Measurements from ENCODE around the gene ILK.

DNA sequence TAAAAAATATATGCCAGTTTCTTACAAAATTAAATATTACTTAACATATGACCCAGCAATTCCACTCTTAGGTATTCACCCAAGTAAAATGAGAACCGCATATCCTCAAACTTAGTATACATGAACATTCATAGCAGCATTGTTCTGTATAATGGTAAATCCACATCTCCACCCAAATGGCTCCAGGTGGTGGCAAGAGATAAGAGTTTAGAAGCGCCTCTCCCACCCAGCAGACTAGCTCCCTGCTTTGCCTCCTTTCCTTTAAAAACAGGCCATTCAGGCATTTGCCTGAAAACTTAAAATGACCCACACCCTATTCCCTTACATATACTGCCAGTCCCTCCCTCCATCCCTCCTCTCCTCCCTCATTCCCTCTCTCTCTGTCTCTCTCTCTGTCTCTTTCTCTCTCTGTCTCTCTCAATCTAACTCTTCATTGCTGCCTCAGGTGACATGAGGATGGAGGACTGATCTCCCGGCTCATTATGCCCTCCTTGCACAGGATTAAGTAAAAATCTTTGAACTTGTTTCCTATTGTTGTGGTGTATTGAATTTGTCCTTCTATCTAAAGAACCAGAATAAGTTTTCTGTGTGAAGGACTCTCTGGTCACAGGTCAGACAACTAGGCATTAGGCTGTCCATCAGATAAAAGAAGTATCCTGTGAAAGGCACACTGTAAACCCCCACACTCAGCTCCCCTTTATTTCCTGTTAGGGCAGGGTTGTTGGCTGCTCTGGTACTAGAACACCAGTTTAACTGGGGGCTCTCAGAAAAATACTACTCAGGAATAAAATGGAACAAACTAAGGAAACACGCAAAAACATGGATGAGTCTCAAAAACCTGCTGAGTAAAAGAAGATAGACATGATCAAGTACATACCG, 48.5 kb upstream of the ILK start:
- TF ChIP-seq, protein P1, sequence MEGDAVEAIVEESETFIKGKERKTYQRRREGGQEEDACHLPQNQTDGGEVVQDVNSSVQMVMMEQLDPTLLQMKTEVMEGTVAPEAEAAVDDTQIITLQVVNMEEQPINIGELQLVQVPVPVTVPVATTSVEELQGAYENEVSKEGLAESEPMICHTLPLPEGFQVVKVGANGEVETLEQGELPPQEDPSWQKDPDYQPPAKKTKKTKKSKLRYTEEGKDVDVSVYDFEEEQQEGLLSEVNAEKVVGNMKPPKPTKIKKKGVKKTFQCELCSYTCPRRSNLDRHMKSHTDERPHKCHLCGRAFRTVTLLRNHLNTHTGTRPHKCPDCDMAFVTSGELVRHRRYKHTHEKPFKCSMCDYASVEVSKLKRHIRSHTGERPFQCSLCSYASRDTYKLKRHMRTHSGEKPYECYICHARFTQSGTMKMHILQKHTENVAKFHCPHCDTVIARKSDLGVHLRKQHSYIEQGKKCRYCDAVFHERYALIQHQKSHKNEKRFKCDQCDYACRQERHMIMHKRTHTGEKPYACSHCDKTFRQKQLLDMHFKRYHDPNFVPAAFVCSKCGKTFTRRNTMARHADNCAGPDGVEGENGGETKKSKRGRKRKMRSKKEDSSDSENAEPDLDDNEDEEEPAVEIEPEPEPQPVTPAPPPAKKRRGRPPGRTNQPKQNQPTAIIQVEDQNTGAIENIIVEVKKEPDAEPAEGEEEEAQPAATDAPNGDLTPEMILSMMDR (IDR thresholded peaks at IDR 0.05; ENCODE audit: insufficient read depth, low read length) = no peak
- TF ChIP-seq POLR2AphosphoS5 (IDR thresholded peaks at IDR 0.05; ENCODE audit: low read depth) = no peak
- no peak for TF ChIP-seq GABPA (IDR thresholded peaks at IDR 0.05; ENCODE audit: low read depth)
- TF ChIP-seq, protein P2, sequence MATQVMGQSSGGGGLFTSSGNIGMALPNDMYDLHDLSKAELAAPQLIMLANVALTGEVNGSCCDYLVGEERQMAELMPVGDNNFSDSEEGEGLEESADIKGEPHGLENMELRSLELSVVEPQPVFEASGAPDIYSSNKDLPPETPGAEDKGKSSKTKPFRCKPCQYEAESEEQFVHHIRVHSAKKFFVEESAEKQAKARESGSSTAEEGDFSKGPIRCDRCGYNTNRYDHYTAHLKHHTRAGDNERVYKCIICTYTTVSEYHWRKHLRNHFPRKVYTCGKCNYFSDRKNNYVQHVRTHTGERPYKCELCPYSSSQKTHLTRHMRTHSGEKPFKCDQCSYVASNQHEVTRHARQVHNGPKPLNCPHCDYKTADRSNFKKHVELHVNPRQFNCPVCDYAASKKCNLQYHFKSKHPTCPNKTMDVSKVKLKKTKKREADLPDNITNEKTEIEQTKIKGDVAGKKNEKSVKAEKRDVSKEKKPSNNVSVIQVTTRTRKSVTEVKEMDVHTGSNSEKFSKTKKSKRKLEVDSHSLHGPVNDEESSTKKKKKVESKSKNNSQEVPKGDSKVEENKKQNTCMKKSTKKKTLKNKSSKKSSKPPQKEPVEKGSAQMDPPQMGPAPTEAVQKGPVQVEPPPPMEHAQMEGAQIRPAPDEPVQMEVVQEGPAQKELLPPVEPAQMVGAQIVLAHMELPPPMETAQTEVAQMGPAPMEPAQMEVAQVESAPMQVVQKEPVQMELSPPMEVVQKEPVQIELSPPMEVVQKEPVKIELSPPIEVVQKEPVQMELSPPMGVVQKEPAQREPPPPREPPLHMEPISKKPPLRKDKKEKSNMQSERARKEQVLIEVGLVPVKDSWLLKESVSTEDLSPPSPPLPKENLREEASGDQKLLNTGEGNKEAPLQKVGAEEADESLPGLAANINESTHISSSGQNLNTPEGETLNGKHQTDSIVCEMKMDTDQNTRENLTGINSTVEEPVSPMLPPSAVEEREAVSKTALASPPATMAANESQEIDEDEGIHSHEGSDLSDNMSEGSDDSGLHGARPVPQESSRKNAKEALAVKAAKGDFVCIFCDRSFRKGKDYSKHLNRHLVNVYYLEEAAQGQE (IDR thresholded peaks at IDR 0.05; ENCODE audit: insufficient replicate concordance, low read depth) = no peak
- no peak for TF ChIP-seq SPI1 (IDR thresholded peaks at IDR 0.05; ENCODE audit: borderline replicate concordance, low read depth)

All from HL-60 (cell line).